ENCODE measurements around the gene DYNC1I1.

GRCh38 chr7:95897557-95898251, 125.3 kb downstream of the DYNC1I1 start:
- no peak for TF ChIP-seq POLR2A (IDR thresholded peaks at IDR 0.05)
- TF ChIP-seq CTCF (IDR thresholded peaks at IDR 0.05) = no peak
